GM21360 (cell line): Measurements from ENCODE around the gene CCT6A.
"Not testable (repeated sequence)": the region's sequence is repeated elsewhere in the genome, so short reads cannot be mapped to it uniquely, and the experiment has no call there.

Experiments
- ATAC-seq: cut with Tn5 transposase; IDR thresholded peaks from one replicate; pipeline ENCODE4 v1.9.1; 2021; ENCODE audit warnings: mild to moderate bottlenecking, moderate library complexity; ENCODE audit not compliant: unreplicated experiment

Gene CCT6A

DNA sequence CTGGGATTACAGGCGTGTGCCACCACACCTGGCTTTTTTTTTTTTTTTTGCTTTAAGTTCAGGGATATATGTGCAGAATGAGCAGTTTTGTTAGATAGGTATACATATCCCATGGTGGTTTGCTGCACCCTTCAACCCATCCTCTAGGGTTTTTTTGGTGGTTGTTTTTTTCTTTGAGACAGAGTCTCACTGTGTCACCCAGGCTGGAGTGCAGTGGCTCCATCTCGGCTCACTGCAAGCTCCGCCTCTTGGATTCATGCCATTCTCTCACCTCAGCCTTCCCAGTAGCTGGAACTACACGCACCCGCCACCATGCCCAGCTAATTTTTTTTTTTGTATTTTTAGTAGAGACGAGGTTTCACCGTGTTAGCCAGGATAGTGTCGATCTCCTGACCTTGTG is 2.8 kb upstream of the CCT6A start:
- ATAC-seq, result not testable (repeated sequence)

DNA sequence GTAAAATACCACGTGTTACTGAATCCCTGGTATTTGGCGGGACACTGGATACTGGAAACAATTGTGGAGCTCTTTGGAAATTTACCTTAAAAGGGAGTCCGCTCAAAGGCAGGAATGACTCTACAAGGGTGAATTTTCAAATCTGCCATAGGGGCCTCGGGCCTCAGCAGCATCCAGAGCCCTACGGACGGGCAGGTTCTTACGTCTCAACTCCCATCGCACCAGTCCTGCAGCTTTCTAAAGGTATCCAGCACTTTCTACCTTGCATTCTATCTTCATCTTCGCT is 569 bp upstream of the CCT6A start:
- no peak for ATAC-seq

DNA sequence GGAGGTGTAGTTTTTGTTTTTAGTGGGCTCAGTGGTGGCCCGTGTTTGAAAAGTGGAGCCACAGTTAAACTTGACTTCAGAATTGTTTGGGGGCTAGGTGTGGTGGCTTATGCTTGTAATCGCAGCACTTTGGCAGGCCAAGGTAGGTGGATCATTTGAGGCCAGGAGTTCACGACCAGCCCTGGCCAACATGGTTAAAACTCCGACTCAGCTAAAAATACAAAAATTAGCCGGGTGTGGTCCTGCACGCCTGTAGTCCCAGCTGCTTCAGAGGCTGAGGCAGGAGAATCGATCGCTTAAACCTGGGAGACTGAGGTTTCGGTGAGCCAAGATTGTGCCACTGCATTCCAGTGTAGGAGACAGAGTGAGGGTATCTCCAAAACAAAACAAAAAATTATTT is 1.8 kb downstream of the CCT6A start:
- ATAC-seq, result no peak

DNA sequence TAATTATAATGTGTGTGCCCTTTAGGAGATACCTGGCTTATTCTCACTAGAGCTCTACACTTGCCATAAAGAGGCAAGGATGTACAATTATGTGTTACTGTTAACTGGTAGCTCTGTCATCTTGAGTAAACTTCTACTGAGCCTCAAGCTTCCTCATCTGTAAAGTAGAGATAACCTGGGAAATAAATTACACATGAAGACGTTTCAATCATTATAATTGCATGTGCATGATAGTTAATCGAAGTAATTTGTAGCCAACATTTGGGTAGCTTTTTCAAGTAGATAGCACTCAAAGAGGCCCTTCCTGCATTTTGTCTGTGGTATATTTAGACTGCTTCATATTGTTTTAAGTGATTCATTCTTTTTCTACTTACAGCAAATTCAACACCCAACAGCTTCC is 2.4 kb downstream of the CCT6A start:
- no peak for ATAC-seq

DNA sequence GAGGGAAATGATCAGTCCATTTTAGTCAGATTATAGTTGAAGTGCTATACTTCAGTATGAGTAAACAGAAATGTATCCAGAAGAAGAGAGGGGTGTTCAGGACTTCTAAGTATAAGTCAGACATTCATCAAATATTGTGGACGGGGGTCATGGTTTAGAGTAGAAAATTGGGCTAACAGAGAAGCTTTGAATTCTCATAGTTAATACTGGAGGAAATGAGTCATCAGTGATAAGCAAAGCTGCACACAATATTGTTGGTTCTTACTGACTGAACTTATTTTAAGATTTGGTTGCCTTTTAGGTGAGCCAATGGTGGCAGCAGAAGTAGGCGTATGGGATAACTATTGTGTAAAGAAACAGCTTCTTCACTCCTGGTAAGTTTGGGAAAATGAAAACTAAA is 10.8 kb downstream of the CCT6A start:
- no peak for ATAC-seq

DNA sequence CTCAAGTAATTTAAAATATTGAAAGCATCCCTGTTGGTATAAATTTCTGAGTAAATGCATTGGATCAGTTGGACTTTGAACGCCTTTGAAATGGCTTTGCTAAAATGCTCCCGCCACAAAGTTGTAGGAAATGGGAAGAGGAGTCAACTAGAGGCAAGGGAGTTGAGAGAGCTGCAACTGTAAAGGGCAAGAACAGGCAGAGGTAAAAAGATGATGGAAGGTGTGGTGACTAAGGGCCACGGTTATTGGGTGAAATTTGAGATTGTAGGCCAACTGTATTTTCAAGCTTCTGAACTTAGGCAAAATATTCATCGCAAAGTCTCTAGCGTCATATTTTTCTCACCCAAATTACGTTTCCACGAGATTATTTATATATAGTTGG is 11.9 kb downstream of the CCT6A start:
- ATAC-seq, result no peak

DNA sequence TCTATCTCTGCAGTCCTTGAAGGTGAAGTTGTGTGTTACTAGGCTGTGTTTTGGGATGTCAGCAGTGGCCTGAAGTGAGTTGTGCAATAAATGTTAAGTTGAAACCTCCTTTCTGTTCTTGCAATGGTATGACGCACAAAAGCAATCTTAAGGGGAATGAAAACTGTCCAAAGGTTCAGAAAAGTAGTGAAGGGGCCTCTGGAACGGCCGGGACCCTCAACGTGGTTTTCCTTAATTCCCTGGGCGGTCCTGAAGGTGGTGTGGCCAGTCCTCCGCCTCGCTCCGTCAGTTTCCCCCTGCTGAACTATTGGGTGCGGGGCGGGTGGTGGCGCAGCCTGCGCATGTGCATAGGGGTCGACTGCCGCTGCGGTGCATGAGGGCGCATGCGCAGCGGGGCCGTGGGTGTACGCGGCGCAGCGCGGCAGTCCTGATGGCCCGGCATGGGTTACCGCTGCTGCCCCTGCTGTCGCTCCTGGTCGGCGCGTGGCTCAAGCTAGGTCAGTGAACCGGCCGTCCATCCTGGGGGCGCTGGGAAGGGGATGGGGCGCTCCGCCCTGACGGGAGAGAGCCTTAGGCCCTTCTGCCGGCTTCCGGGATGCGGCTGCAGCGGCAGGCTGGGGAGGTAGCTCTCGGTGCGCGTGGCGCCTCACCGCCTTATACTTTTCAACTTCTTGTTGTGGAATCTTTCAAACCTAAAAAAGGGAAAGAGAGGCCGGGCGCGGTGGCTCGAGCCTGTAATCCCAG is 12.5 kb downstream of the CCT6A start, which contains the start of gene SUMF2:
Gene SUMF2 (plus strand): TSS at position 405 of the 744 bp plus-strand sequence. CDS start 26 bp downstream, at position 431.
- peak; percentile 73 for ATAC-seq

DNA sequence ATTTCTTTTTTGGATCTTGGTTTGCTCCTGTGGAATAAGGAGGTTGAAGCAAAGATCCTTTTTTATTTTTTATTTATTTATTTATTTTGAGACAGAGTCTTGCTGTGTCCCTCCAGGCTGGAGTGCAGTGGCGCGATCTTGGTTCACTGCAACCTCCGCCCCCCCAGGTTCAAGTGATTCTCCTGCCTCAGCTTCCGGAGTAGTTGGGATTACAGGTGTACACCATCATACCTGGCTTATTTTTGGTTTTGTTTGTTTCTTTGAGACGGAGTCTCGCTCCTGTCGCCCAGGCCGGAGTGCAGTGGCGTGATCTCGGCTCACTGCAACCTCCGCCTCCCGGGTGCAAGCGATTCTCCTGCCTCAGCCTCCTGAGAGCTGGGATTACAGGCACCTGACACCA is 14.8 kb downstream of the CCT6A start:
- not testable (repeated sequence) for ATAC-seq

DNA sequence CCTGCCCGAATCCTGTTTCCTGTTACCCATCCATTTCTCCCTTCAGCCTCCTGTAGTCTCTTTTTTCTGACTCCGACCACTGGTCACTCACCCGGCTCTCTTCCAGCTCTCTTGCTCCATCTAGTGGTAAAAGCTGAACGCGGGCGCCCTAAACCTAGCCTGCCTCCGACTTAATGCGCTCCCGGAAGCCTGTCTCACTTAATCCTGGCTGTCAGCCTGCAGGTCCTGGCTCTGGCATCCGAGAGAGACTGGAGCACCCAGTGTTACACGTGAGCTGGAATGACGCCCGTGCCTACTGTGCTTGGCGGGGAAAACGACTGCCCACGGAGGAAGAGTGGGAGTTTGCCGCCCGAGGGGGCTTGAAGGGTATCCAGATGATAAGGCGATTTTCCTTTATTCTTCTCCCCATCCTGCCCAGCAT is 22.8 kb downstream of the CCT6A start:
- ATAC-seq, result peak; percentile 74

DNA sequence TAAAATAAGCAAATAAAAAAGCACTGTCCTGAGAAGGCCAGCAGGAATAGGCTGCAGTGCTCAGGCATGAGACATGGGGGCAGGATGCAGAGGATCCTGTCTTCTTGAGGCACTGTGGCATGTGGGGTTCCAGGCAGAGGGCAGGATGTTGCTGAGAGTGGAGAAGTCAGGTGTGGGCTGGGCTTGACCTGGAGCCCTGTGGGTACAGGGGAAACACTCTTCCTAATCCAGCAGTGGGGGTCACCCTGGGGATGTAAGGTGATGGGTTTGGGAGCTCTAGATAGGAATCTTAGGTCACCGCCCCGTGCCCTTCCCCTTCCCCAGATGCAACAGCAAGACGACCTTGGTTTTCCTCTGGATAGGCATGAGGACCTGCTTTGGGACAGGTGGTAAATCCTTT is 26.1 kb downstream of the CCT6A start:
- no peak for ATAC-seq

DNA sequence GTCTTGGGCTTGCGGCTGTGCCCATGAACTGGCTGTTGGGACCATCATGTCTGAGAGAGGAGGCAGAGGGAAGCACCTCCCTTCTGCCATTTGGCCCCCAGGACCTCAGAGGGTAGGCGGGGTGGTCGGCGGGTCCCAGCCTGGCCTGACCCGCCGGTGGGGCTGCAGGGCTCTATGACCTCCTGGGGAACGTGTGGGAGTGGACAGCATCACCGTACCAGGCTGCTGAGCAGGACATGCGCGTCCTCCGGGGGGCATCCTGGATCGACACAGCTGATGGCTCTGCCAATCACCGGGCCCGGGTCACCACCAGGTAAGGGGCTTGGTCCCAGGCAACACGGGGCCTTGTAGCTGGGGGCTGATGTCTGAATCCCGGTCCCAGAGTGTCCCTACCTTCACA is 26.6 kb downstream of the CCT6A start:
- no peak for ATAC-seq

DNA sequence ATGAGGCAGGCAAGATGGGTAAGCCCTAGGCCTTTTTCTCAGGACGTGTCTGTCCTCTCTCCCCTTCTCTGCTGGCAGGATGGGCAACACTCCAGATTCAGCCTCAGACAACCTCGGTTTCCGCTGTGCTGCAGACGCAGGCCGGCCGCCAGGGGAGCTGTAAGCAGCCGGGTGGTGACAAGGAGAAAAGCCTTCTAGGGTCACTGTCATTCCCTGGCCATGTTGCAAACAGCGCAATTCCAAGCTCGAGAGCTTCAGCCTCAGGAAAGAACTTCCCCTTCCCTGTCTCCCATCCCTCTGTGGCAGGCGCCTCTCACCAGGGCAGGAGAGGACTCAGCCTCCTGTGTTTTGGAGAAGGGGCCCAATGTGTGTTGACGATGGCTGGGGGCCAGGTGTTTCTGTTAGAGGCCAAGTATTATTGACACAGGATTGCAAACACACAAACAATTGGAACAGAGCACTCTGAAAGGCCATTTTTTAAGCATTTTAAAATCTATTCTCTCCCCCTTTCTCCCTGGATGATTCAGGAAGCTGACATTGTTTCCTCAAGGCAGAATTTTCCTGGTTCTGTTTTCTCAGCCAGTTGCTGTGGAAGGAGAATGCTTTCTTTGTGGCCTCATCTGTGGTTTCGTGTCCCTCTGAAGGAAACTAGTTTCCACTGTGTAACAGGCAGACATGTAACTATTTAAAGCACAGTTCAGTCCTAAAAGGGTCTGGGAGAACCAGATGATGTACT is 28.1 kb downstream of the CCT6A start:
- ATAC-seq, result no peak

DNA sequence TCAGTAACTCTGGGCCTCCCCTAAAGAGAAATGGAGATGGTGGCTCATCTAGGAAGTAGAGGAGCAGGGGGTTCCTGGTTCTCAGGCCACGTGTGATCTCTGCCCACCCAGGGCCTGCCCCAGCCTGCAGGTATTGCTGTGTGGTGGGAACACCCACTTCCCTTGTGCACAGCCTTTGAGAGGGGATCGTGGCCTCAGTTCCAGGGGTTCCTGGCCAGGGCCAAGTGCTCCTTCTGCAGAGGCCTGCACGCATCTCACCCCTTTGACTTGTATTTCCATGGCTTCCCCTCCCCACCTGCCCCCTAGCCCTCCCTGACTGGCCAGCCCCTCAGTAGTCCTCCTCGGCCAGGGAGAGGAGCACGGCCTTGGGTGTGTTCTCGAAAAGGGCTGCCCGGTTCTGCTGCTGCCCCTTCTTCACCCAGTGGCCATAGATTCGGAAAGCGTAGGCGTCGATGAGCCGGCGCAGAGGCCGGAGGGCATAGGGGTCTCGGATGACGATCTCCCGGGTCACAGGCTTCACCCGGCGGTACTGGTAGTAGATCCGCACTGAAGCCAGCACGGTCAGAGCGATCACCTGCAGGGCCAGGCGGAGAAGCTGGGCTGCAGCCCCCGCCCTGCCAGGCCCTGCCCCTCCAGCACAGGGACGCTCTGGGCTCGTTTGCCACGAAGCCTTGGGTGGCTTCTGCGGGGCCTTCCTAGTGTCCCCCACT is 29.3 kb downstream of the CCT6A start:
- ATAC-seq, result not testable (repeated sequence)

DNA sequence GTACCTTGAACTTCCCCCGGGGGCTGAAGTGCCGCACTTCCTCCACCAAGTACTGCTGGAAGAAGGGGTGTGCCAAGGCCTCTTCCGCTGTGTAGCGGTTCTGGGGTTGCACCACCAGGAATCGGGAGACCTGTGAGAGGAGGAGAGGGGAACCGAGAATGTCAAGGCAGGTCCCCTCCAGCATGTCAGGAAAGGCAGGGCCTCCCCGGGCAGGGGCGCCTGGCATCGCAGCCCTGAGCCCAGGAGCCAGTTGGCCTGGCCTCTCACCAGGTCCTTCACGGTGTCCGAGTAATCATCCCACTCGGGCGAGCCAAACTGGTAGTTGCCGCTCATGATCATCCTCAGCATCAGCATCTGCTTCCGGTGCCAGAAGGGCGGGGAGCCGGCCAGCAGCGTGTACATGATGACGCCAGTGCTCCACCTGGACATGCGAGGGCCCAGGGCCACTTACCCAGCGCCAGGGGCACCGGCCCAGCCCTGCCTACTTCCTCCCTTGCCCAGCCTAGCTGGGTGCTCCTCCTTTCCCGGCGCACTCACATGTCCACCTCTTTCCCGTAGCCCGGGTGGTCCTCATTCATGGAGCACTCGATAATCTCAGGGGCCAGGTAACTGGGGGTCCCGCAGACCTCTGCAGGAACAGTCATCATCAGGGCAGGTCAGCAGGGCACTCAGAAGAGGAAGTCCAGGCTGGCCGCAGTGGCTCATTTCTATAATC is 30.2 kb downstream of the CCT6A start:
- ATAC-seq, result no peak

DNA sequence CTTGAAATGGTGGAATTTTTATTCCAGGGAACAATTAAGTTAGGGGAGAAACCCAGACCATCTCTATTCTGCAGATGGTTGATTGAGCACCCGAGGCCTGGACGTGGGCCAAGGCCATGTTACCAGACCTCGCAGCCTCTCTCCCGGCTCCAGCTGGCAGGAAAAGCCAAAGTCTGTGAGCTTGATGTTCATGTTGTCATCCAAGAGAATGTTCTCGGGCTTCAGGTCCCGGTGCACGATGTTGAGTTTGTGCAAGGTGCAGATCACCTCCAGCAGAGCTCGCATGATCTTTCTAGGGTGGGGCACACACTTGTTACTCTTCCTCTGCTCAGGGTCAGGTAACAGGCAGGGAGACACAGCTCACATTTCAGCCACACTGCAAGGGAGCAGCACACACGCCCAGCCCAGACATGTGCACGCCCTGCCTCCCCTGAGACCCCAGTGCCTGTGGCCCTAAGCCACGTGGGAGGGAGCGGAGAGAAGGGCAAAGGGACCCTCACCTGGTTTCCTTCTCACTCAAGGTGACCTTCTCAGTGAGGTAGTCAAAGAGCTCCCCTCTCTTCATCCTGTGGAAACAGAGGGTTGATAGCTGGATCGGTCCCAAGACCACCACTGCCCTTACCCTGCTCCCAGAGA is 31.7 kb downstream of the CCT6A start:
- no peak for ATAC-seq

DNA sequence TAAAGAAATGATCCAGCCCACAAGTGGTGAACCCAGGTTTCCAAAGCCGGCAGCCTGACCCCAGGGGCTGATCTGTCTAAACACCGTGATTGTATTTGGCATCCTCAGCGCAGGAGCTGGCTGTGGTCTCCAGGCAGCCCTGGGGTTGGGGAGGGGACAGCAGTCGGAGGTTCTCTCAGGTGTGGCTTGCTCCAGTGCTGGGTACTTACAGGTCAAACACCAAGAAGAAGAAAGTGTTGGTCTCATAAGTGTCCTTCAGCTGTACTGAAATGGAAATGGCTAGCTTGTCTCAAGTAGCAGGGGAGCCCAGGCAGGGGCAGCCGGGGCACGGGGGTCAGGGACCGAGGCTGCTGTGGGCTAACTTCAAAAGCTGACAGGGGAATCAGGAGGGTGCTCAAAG is 35.2 kb downstream of the CCT6A start:
- no peak for ATAC-seq

DNA sequence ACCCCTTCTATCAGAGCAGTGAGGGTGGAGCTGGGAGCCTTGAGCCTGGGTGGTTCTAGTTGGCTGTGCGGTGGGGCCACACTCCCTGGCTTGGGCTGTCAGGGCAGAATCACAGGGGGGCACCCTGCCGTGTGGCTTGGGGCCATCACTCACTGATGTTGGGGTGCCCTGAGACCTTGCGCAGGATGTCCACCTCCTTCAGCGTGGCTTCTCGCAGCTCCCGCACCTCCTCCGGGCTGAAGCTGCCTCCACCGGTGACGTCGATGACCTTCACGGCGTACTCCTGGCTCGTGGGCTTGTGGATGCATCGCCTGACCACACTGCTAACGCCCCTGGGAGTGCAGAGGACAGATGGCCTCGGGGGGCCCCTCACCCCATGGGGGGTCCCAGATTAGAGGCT is 35.9 kb downstream of the CCT6A start:
- no peak for ATAC-seq

DNA sequence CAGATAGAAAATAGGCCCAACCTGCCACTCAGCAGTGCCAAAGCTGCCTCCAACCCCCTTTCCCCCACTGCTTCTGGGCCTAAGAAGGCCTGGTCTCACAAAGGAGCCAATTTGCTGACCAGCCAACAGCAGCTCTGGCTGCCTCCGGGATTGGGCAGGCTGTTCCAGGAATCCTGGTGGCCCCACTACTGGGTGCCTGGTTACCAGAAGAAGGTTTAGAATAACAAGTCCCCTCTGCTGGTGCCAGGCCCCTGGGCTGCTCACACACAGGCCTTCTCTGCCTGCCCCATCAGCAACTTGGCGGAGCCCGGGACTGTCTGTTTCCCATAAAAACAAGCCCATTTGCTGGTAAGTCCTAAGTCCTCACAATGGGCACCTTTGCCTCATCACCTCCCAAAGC is 40.0 kb downstream of the CCT6A start:
- no peak for ATAC-seq

DNA sequence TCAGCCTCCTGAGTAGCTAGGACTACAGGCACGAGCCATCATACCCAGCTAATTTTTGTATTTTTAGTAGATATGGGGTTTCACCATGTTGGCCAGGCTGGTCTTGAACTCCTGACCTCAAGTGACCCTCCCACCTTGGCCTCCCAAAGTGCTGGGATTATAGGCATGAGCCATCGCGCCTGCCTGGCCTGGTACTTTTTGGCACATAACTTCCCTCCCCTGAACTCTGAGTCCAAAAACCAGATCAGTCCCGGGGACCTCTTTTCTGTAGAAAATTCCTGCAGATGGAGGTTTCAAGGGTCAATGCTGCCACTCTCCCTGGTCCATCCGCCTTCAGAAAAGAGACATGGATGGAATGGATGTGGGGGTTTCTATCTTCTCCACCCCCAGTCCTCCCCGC is 40.8 kb downstream of the CCT6A start:
- not testable (repeated sequence) for ATAC-seq

DNA sequence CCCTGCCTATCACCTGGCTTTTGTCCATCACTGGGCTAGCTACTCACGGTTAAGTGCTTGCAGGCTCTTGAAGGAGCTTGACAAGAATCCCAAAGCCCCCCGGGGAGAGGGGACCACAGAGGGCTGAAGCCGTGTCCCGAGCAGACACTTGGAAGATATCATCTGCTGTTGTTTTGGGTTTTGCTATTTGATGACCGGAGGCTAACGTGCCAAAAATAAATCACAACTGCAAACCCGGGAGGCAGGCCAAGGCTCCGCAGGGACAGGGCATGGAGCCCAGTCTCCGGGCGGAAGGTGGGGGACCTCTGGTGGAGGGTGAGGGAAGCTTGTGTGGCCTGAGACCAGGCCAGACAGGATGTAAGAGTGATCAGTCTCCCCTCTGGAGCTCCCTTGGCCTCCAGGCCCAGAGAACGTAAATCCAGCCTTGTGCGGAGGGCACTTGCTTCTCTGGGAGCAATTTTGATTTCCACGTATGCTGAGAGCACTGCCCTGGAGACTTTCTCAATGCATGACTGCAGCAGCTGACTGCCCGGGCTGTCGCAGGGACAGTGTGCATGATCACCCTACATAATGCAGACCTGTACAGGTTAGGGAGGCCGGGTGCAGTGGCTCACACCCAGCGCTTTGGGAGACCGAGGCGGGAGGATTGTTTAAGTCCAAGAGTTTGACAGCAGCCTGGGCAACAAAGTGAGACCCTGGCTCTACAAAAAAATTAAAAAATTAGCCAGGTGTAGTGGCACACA is 41.4 kb downstream of the CCT6A start, which contains the start of gene PHKG1:
Gene PHKG1 (minus strand): TSS at position 164 of the 743 bp plus-strand sequence. CDS start 4,011 bp downstream, outside the sequence.
- no peak for ATAC-seq
